HG03159 (cell line): Measurements from ENCODE around the gene TRAPPC5.

ENCODE experiments used
- ATAC-seq: cut with Tn5 transposase; IDR thresholded peaks from one replicate; pipeline ENCODE4 v1.9.1; 2021; ENCODE audit warnings: mild to moderate bottlenecking, moderate library complexity; ENCODE audit not compliant: unreplicated experiment

TRAPPC5 gene

DNA sequence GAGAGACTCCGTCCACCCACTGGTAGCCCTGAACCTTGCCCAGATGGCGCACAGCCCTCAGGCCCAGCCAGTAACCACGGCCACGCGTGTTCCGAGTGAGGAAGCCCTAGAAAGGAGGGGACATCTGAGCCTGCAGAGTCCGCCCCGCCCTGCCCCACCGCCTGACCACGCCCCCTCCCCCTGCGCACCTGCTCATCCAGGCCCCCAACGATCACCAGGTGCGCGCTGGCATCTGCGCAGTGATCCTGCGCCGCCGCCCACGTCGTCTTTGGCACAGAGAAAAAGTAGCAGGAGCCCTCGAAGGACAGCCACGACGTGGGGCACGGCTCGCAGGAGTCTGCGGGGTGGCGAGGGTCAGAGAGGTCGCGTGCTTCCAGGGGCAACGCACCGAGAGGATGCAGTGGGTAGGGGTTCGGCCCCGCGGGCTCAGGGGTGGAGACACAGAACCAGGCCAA lies 49.2 kb downstream of the TRAPPC5 start:
- ATAC-seq = no peak

DNA sequence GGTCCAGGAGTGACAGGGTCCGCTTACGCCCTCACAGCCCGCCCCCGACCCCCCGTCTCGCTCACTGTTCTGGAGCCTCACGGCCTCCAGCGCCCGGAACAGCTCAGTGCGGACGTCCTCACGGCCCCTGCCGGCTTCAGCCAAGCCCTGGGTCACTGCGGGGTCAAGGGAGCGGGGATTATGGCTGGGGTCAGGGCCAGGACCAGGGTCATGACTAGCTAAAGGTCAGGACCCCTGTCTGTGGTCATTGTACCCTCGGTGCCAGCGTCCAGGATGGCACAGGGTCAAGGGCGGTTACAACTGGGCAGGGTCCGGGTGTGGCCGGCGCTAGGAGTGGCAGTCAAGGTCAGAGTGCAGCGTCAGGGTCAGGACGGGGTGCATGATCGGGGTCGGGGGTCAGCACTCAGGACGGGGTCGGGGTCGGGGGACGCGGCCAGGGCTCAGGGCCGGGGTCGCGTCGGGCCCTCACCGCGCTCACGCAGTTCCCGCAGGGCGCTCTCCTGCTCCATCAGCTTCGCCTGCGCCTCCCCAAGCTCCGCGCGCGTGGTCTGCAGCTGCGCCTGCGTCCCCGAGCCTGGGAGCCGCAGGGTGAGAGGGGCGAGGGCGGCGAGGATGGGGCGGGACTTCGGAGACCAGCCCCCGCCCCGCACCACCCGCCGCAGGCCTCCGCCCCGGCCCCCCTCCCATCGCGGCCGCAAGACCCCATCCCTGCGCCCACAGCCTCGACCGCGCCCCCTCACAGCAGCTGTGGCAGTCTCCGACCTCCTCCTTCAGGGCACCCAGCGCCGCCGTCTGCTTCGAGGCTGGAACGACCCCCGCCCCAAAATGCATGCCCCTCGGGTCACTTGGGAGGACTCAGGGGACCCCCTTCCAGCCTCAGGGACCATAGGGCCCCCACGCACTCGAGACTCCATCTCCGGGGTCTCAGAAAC lies 49.9 kb downstream of the TRAPPC5 start:
- no peak for ATAC-seq

DNA sequence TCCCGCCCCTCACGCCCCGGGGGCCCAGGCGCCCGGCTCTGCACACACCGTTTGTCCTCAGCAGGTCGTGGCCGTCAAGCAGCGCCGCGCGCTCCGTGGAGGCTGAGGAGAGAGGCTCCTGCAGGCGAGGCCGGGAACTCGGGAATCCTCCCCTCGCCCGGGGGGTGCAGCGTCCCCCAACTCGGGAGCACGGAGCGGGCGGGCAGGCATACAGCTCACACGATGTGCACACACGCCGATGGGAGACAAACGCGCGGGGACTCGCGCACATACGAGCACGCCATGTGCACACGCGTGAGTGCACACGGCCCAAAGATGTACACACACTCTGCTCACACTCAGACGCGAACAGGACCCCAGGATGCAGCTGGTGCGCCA lies 50.6 kb downstream of the TRAPPC5 start:
- ATAC-seq = no peak

DNA sequence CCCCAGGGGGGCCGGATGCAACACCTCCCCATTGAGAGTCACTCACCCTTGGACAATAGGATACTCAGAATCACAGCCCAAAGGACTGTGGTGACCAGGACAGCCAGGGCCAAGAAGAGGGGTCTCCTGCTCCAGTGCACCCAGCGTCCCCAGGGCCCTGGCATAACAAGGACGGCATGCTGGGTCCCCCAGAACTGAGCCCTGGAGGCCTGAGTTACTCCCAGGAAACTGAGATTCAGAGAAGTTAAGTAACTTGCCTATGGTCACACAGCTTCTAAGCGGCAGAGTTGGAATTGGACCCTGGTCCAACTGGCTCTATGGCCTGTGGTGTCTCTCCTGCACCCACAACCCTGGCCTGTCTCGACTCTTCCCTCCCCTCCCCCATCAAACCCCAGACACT lies 51.0 kb downstream of the TRAPPC5 start:
- ATAC-seq = no peak

DNA sequence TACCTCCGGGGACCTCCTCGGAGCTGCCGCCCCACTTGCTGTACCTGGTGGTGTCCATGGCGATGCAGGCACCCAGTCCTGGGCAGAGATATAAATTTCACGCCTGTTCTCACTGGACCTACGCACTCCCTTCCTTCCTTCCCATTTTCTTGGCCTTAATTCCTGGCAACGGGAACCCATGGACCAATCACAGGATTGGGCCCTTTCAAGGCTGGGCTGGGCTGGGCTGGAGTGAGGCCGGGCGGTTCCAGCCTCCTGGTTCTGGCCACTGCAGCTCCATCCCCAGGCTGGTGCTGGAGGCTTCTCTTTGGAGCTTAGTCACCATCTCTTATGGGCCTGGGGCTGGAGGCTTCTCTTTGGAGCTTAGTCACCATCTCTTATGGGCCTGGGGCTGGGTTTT lies 51.4 kb downstream of the TRAPPC5 start, which contains the start of gene CLEC4G:
TSS of gene CLEC4G (minus strand) at position 66 of the 400 bp plus-strand sequence. CDS start at position 58, 8 bp downstream.
- no peak for ATAC-seq

DNA sequence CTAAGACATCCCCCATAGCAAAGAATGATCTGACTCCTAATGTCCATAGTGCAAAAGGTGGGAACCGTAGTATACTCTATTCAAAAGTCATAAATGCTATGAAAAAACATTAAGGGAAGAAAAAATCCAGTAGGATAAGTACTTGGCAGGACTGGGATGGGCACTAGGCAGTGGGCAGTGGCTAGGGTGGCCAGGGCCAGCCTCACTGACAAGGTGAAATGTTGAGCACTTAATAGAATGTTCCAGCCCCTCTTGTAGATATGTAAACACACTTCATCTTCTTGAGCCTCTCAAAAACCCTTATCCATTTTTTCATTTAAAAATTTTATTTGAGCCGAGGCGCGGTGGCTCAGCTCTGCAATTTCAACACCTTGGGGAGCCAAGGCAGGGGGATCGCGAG lies 52.7 kb downstream of the TRAPPC5 start:
- no peak for ATAC-seq

DNA sequence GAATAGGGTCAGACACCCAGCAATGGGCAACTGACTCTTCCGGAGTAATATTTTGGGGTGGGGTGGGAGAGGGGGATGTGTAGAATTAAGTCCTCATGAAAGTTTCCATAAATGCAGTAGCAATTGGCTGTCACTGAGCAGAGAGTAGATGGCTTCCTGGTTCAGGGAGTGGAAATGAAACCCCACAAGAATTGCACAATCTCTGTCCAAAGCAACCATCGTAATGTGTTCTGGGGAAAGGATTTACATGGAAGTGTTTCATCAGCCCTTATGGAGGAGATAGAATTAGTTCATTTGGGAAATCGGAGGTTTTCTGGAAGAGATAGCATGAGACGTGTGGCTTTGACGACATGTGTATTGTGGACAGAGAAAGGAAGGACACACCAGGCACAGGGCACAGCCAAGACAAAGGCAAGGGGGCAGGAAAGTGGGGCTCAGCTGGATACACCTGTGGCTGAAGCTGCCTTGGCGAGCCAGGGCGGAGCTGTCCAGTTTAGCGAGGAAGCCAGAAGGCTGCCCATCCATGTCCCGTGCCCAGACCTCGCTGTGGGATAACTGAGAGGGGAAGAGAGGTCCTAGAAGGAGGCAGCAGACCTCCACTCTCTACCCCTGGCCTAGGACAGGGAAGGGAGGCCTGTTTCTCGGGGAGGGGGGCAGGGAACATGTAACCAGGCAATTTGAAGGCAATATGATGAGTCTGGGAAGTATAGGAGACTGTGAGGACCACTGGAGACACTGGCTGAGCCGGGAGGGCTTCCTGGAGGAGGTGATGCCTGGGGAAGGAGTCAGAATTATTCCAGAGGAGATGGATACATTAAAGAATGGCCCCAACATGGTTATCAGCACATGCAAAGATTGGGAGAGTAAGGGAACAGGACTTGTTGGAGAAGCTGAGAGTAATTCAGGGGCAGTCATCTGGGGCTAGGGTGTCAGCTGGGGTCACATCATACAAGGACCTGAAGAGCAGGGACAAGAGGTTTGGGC lies 53.9 kb downstream of the TRAPPC5 start:
- ATAC-seq = no peak

DNA sequence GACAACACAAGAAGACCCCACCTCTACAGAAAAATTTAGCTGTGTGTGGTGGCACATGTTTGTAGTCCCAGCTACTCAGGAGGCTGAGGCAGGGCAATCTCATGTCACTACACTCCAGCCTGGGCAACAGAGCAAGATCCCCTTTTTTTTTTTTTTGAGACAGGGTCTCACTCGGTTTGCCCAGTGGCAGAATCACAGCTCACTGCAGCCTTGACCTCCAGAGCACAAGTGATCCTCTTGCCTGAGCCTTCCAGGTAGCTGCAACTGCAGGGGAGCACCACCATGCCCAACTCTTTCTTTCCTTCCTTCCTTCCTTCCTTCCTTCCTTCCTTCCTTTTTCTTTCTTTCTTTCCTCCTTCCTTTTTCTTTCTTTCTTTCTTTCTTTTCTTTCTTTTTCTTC lies 55.5 kb downstream of the TRAPPC5 start:
- ATAC-seq = no peak

DNA sequence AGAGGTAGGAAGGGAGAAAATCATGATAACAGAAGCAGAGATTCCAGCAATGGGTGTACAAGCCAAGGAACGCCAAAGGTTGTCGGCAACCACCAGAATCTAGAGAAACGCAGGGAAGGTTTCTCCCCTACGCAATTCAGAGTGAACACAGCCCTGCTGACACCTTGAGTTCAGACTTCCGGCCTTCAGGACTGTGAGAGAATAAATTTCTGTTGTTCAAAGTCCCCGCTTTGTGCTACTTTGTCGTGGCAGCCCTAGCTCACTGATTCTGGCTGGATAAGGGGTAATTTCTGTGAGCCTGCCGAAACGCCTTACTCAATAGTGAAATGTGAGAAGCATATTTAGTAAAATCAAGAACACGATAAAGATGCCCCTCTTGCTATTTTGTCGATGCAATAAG lies 56.6 kb downstream of the TRAPPC5 start:
- no peak for ATAC-seq
